H1 (cell line): ENCODE data around the gene UBE4A. TPM values are rescaled to one million over a fixed set of nuclear protein-coding genes. Genes with fewer than 3 reads are reported as not detected.

Source experiments
- CHD7 ChIP-seq: fragments of 300-600 bp; sonication (generic); IDR thresholded peaks from 2 replicates; pipeline ENCODE4 v1.7.1; 2012; ENCODE audit warnings: low read length, moderate library complexity, mild to moderate bottlenecking, inconsistent platforms; ENCODE audit not compliant: insufficient replicate concordance
- GABPA ChIP-seq: IDR thresholded peaks from 2 replicates; pipeline ENCODE4 v1.6.1; 2011; ENCODE audit warnings: mild to moderate bottlenecking, low read length, moderate library complexity, borderline replicate concordance; ENCODE audit not compliant: insufficient read depth
- RFX5 ChIP-seq: IDR thresholded peaks from 2 replicates; pipeline ENCODE4 v1.6.1; 2011; ENCODE audit warnings: low read depth, low read length, improper control_type of control experiment, borderline replicate concordance
- SAP30 ChIP-seq: fragments of 300-600 bp; sonication (generic); IDR thresholded peaks from 2 replicates; pipeline ENCODE4 v1.7.1; 2012; ENCODE audit warnings: low read length, moderate library complexity, mild to moderate bottlenecking, inconsistent platforms; ENCODE audit not compliant: insufficient read depth, insufficient replicate concordance
- SIX5 ChIP-seq: IDR thresholded peaks from 2 replicates; pipeline ENCODE4 v1.6.1; 2011; ENCODE audit warnings: mild to moderate bottlenecking, low read depth, low read length
- SP1 ChIP-seq: IDR thresholded peaks from 2 replicates; pipeline ENCODE4 v1.6.1; 2011; ENCODE audit warnings: low read depth, low read length
- polyA plus RNA-seq, 7 experiments: library from polyadenylated mRNA; depleted of rRNA in 3 of 7; stranded (reverse) in 5 of 7; unstranded in 2 of 7; fragments of >200 nt in 5 of 7; fragments of 200-250 nt in 2 of 7; gene quantifications; 1 replicate in 5 of 7; 2 replicates in 1 of 7; 4 replicates in 1 of 7; pipeline versions ENCODE4 v1.2.1 to v1.2.3, GENCODE V29; 2011 to 2013; ENCODE audit warnings: missing spikeins in 2 of 7, mixed read lengths in 2 of 7
- total RNA-seq: library from RNA; stranded (reverse); fragmentation: NEBNext Ultra II Directional; extraction: Animal tissue kit (Norgen Biotek cat#: 25700); gene quantifications from 2 replicates; pipeline ENCODE4 v1.2.1, GENCODE V29; 2021

Gene UBE4A
- total and polyA plus RNA-seq, 2 of the 8 experiments (the other 6 are each of a cell fraction or from before 2014, with no cell fraction given) = 11.3 to 34.5 TPM

GRCh38 chr11:118397448-118397847, 38.0 kb downstream of the UBE4A start (continued):
- no peak for TF ChIP-seq CHD7
- no peak for TF ChIP-seq SIX5
- TF ChIP-seq SP1 = no peak
- no peak for TF ChIP-seq GABPA
- TF ChIP-seq SAP30 = no peak
- TF ChIP-seq RFX5 = no peak
